Measurements from ENCODE around the gene ABCG1. TPM values are rescaled to one million over a fixed set of nuclear protein-coding genes. Genes with fewer than 3 reads are reported as not detected.

Gene ABCG1
- total and polyA plus RNA-seq, 2 of the 4 experiments (the other 2 are of a cell fraction): 0.19 to 0.36 TPM

GRCh38 chr21:42253466-42253865, 34.5 kb downstream of the ABCG1 start:
- in situ Hi-C loops (cut with MboI; ENCODE audit: low sequenced_read_pairs): no loop called here
- DNase-seq (no peak), ATAC-seq (ENCODE audit: low read depth) (no peak)
- H3K56ac ChIP-seq (ENCODE audit: extremely low read depth, insufficient read depth, low read length): no peak overlapping the region
- no peaks in the 10 kb centered on the region for H3K9me3 ChIP-seq (ENCODE audit: control insufficient read depth, insufficient read depth, low read length)
- H3K9ac ChIP-seq (ENCODE audit: low read depth, low read length): no peak overlapping the region
- ChIA-PET POLR2A (ENCODE audit: unreplicated experiment) (no interaction called here), CTCF (no interaction called here)
- H2BK120ac ChIP-seq (ENCODE audit: low read depth, low read length): no peak overlapping the region
- H3K27me3 ChIP-seq (ENCODE audit: control insufficient read depth, insufficient read depth, low read length): peaks cover 25% of the 10 kb centered on the region
- H3K27ac ChIP-seq (ENCODE audit: insufficient read depth, low read length): no peak overlapping the region
- H2BK15ac ChIP-seq (ENCODE audit: low read depth, low read length): no peak overlapping the region
- H2AFZ ChIP-seq (replicated peaks; ENCODE audit: low read length, poor library complexity): no peak overlapping the region
- no peak overlapping the region for H3K4me2 ChIP-seq (ENCODE audit: low read depth, low read length)
- H3K79me1 ChIP-seq (ENCODE audit: low read depth in 1 of 2, low read length in 2 of 2): no peaks in the 10 kb centered on the region
- H3K4me3 ChIP-seq (ENCODE audit: insufficient read depth, low read depth, low read length): no peak overlapping the region
- no peak overlapping the region for H4K5ac ChIP-seq (ENCODE audit: low read depth, low read length)
- no peaks in the 10 kb centered on the region for H3K36me3 ChIP-seq (ENCODE audit: control insufficient read depth, insufficient read depth, low read length)
- no peak overlapping the region for H2BK5ac ChIP-seq (ENCODE audit: low read depth, low read length, poor library complexity, severe bottlenecking)
- H2BK20ac ChIP-seq (ENCODE audit: low read depth, low read length): no peak overlapping the region
- H3K18ac ChIP-seq (ENCODE audit: low read depth, low read length): no peak overlapping the region
- no peak overlapping the region for H4K91ac ChIP-seq (ENCODE audit: insufficient read depth, low read depth, low read length)
- WGBS, 2 experiments (ENCODE audit: extremely low coverage in 2 of 2, insufficient read length in 1 of 2): 80% methylated on average over 2 of the region's 8 CpGs; no CpG with 5 or more reads in 1 of the 2 experiments
- no peak overlapping the region for H2AK9ac ChIP-seq (replicated peaks; ENCODE audit: low read depth, low read length, poor library complexity)
- no peak overlapping the region for H3K4ac ChIP-seq (ENCODE audit: low read depth, low read length)
- H3K14ac ChIP-seq (replicated peaks; ENCODE audit: low read depth, low read length): no peak overlapping the region
- TF ChIP-seq FOS (IDR thresholded peaks at IDR 0.05; ENCODE audit: low read depth, low read length) (no peak), ELK1 (IDR thresholded peaks at IDR 0.05; ENCODE audit: borderline replicate concordance, low read depth, low read length) (no peak), RFX5 (IDR thresholded peaks at IDR 0.05; ENCODE audit: low read depth, low read length) (no peak), CTCF (conservative IDR thresholded peaks at IDR 0.05; ENCODE audit: low read depth, low read length) (no peak), MAFK (IDR thresholded peaks at IDR 0.05; ENCODE audit: low read depth, low read length) (no peak), POLR2A (IDR thresholded peaks at IDR 0.05; ENCODE audit: low read depth, low read length) (no peak), MAZ (IDR thresholded peaks at IDR 0.05; ENCODE audit: borderline replicate concordance, low read depth, low read length) (no peak), SMC3 (IDR thresholded peaks at IDR 0.05; ENCODE audit: low read depth, low read length) (no peak), CHD1 (IDR thresholded peaks at IDR 0.05; ENCODE audit: low read depth, low read length) (no peak), USF2 (IDR thresholded peaks at IDR 0.05; ENCODE audit: low read depth, low read length) (no peak)
- no peaks in the 10 kb centered on the region; the same call in 1 of the 2 replicates for H3K9me1 ChIP-seq (ENCODE audit: insufficient read depth, low read length)
- H4K8ac ChIP-seq (ENCODE audit: low read depth in 2 of 2, low read length in 2 of 2): no peak overlapping the region
- H3K4me1 ChIP-seq (ENCODE audit: control insufficient read depth, insufficient read depth, low read length): peaks cover 2% of the 10 kb centered on the region; the same call in 1 of the 2 replicates
- intact Hi-C loops (cut with micrococcal nuclease): no loop called here
- H3K23ac ChIP-seq (ENCODE audit: low read depth, low read length): no peak overlapping the region
- no peaks in the 10 kb centered on the region; the same call in 1 of the 2 replicates for H4K20me1 ChIP-seq (ENCODE audit: insufficient read depth, low read length)
- no peak overlapping the region for H2AK5ac ChIP-seq (ENCODE audit: low read depth, low read length)
- BruUV-seq (replicated peaks): no TSS peak
- dilution Hi-C loops (cut with HindIII; ENCODE audit: low sequenced_read_pairs, unreplicated experiment): no loop called here
